ENCODE measurements around the gene DIDO1. TPM values are rescaled to one million over a fixed set of nuclear protein-coding genes. Genes with fewer than 3 reads are reported as not detected.

Gene DIDO1
- total and polyA plus RNA-seq, 4 experiments from 2014 or later, result 24.7 to 129 (median 83.5) TPM

- peaks cover 43 to 73% of the 10 kb centered on the region in 2 donors for H3K36me3 Mint-ChIP-seq
- intact Hi-C loops (cut with micrococcal nuclease), result no loop called here
Measured at GRCh38 chr20:62888910-62889309, 37.4 kb downstream of the DIDO1 start.

GRCh38 chr20:62888406-62888805, 37.9 kb downstream of the DIDO1 start:
- H3K27ac Mint-ChIP-seq, result peak overlapping the region in 1 of 7 donors; percentile 68
- Histone ChIP-seq H3K36me3 (ENCODE audit: insufficient read depth, low read length) (peaks cover 68% of the 10 kb centered on the region), H3K4me3 (ENCODE audit: low read length in 2 of 2) (no peak overlapping the region), H3K27me3 (ENCODE audit: insufficient read depth, low read length) (no peaks in the 10 kb centered on the region), H3K9me3 (ENCODE audit: control insufficient read depth in 1 of 2, low read length in 2 of 2) (no peaks in the 10 kb centered on the region), H3K4me1 (ENCODE audit: insufficient read depth, low read length) (peaks cover 27% of the 10 kb centered on the region), H3K27ac (ENCODE audit: low read depth, low read length) (no peak overlapping the region)
- DNase-seq, result no peak
- ChIA-PET POLR2A (ENCODE audit: partially characterized antibody) (no interaction called here), CTCF (ENCODE audit: partially characterized antibody) (interaction anchor here (4.5 kb wide), 1 partner anchor 13 kb away, joined by 33 read pairs; no protein-coding TSS in a partner anchor)
- H3K27me3 Mint-ChIP-seq, result no peaks in the 10 kb centered on the region
- no peaks in the 10 kb centered on the region for H3K9me3 Mint-ChIP-seq
- peaks cover 6 to 34% (median 14%) of the 10 kb centered on the region in 4 donors for H3K4me1 Mint-ChIP-seq
- intact Hi-C loops (cut with micrococcal nuclease), result no loop called here
- H3K4me3 Mint-ChIP-seq, result no peak overlapping the region
- H3K36me3 Mint-ChIP-seq, result peaks cover 38 to 68% of the 10 kb centered on the region in 2 donors

More at GRCh38 chr20:62888910-62889309, 37.4 kb downstream of the DIDO1 start:
- Mint-ChIP-seq H3K9me3 (no peaks in the 10 kb centered on the region), H3K27me3 (no peaks in the 10 kb centered on the region), H3K4me1 (peaks cover 6 to 34% (median 14%) of the 10 kb centered on the region in 4 donors), H3K4me3 (no peak overlapping the region), H3K27ac (no peak overlapping the region)
- H3K36me3 ChIP-seq (ENCODE audit: insufficient read depth, low read length), result peaks cover 73% of the 10 kb centered on the region
- no peak for DNase-seq
- H3K27ac ChIP-seq (ENCODE audit: low read depth, low read length), result no peak overlapping the region
- peaks cover 27% of the 10 kb centered on the region for H3K4me1 ChIP-seq (ENCODE audit: insufficient read depth, low read length)
- ChIA-PET POLR2A (ENCODE audit: partially characterized antibody) (interaction anchor here (0.7 kb wide), 1 partner anchor 18 kb away, joined by 3 read pairs; no protein-coding TSS in a partner anchor), CTCF (ENCODE audit: partially characterized antibody) (interaction anchor here (4.5 kb wide), 1 partner anchor 13 kb away, joined by 33 read pairs; no protein-coding TSS in a partner anchor)
- no peaks in the 10 kb centered on the region for H3K9me3 ChIP-seq (ENCODE audit: control insufficient read depth in 1 of 2, low read length in 2 of 2)
- no peak overlapping the region for H3K4me3 ChIP-seq (ENCODE audit: low read length in 2 of 2)
- no peaks in the 10 kb centered on the region for H3K27me3 ChIP-seq (ENCODE audit: insufficient read depth, low read length)

GRCh38 chr20:62887860-62888239, 38.5 kb downstream of the DIDO1 start:
- ChIA-PET CTCF (ENCODE audit: partially characterized antibody) (interaction anchor here (4.5 kb wide), 1 partner anchor 14 kb away, joined by 33 read pairs; no protein-coding TSS in a partner anchor), POLR2A (ENCODE audit: partially characterized antibody) (no interaction called here)
- Histone ChIP-seq H3K4me1 (ENCODE audit: insufficient read depth, low read length) (peaks cover 27% of the 10 kb centered on the region), H3K9me3 (ENCODE audit: control insufficient read depth in 1 of 2, low read length in 2 of 2) (no peaks in the 10 kb centered on the region), H3K4me3 (ENCODE audit: low read length in 2 of 2) (no peak overlapping the region), H3K27me3 (ENCODE audit: insufficient read depth, low read length) (no peaks in the 10 kb centered on the region), H3K27ac (ENCODE audit: low read depth, low read length) (no peak overlapping the region), H3K36me3 (ENCODE audit: insufficient read depth, low read length) (peaks cover 62% of the 10 kb centered on the region)
- peaks cover 33 to 63% of the 10 kb centered on the region in 2 donors for H3K36me3 Mint-ChIP-seq
- no peaks in the 10 kb centered on the region for H3K9me3 Mint-ChIP-seq
- H3K4me1 Mint-ChIP-seq, result peaks cover 6 to 33% (median 14%) of the 10 kb centered on the region in 4 donors
- peak overlapping the region in 2 of 7 donors; percentile 9 to 15 for H3K27ac Mint-ChIP-seq
- intact Hi-C loops (cut with micrococcal nuclease), result no loop called here
- no peak overlapping the region for H3K4me3 Mint-ChIP-seq
- no peak for DNase-seq
- H3K27me3 Mint-ChIP-seq, result no peaks in the 10 kb centered on the region

- peak in 2 of 5 donors; percentile 26 to 29 for DNase-seq
- intact Hi-C loops (cut with micrococcal nuclease), result no loop called here
- Mint-ChIP-seq H3K27ac (peak overlapping the region in 3 of 7 donors; percentile 9 to 15 (median 14)), H3K4me1 (peaks cover 6 to 28% (median 14%) of the 10 kb centered on the region in 4 donors), H3K9me3 (no peaks in the 10 kb centered on the region), H3K4me3 (no peak overlapping the region), H3K27me3 (no peaks in the 10 kb centered on the region), H3K36me3 (peaks cover 28 to 58% of the 10 kb centered on the region in 2 donors)
- Histone ChIP-seq H3K27ac (ENCODE audit: low read depth, low read length) (no peak overlapping the region), H3K4me3 (ENCODE audit: low read length in 2 of 2) (no peak overlapping the region), H3K9me3 (ENCODE audit: control insufficient read depth in 1 of 2, low read length in 2 of 2) (no peaks in the 10 kb centered on the region), H3K36me3 (ENCODE audit: insufficient read depth, low read length) (peaks cover 57% of the 10 kb centered on the region), H3K27me3 (ENCODE audit: insufficient read depth, low read length) (no peaks in the 10 kb centered on the region), H3K4me1 (ENCODE audit: insufficient read depth, low read length) (peaks cover 23% of the 10 kb centered on the region)
- ChIA-PET CTCF (ENCODE audit: partially characterized antibody) (interaction anchor here (0.6 kb wide), 1 partner anchor 57 kb away, joined by 3 read pairs; no protein-coding TSS in a partner anchor), POLR2A (ENCODE audit: partially characterized antibody) (interaction anchor here (0.5 kb wide), 1 partner anchor 176 kb away, joined by 3 read pairs; no protein-coding TSS in a partner anchor)
Measured at GRCh38 chr20:62887152-62887859, 39.0 kb downstream of the DIDO1 start.

GRCh38 chr20:62886709-62887058, 39.6 kb downstream of the DIDO1 start:
- Histone ChIP-seq H3K36me3 (ENCODE audit: insufficient read depth, low read length) (peaks cover 51% of the 10 kb centered on the region), H3K4me1 (ENCODE audit: insufficient read depth, low read length) (peaks cover 17% of the 10 kb centered on the region), H3K27me3 (ENCODE audit: insufficient read depth, low read length) (no peaks in the 10 kb centered on the region), H3K27ac (ENCODE audit: low read depth, low read length) (no peak overlapping the region), H3K4me3 (ENCODE audit: low read length in 2 of 2) (no peak overlapping the region), H3K9me3 (ENCODE audit: control insufficient read depth in 1 of 2, low read length in 2 of 2) (no peaks in the 10 kb centered on the region)
- ChIA-PET CTCF (ENCODE audit: partially characterized antibody) (interaction anchor here (1.7 kb wide), 1 partner anchor 13 kb away, joined by 4 read pairs; no protein-coding TSS in a partner anchor), POLR2A (ENCODE audit: partially characterized antibody) (interaction anchor here (0.5 kb wide), 1 partner anchor 176 kb away, joined by 3 read pairs; no protein-coding TSS in a partner anchor)
- H3K9me3 Mint-ChIP-seq, result no peaks in the 10 kb centered on the region
- H3K27ac Mint-ChIP-seq, result peak overlapping the region in 4 of 7 donors; percentile 9 to 90 (median 26)
- no peaks in the 10 kb centered on the region for H3K27me3 Mint-ChIP-seq
- intact Hi-C loops (cut with micrococcal nuclease), result no loop called here
- H3K4me3 Mint-ChIP-seq, result no peak overlapping the region
- peaks cover 6 to 24% (median 14%) of the 10 kb centered on the region in 4 donors for H3K4me1 Mint-ChIP-seq
- H3K36me3 Mint-ChIP-seq, result peaks cover 22 to 56% of the 10 kb centered on the region in 2 donors
- DNase-seq, result no peak

GRCh38 chr20:62885896-62886708, 40.2 kb downstream of the DIDO1 start:
- H3K4me3 Mint-ChIP-seq, result no peak overlapping the region
- ChIA-PET POLR2A (ENCODE audit: partially characterized antibody) (no interaction called here), CTCF (ENCODE audit: partially characterized antibody) (interaction anchor here (1.7 kb wide), 1 partner anchor 13 kb away, joined by 4 read pairs; no protein-coding TSS in a partner anchor)
- Histone ChIP-seq H3K4me3 (ENCODE audit: low read length in 2 of 2) (no peak overlapping the region), H3K36me3 (ENCODE audit: insufficient read depth, low read length) (peaks cover 45% of the 10 kb centered on the region), H3K27me3 (ENCODE audit: insufficient read depth, low read length) (no peaks in the 10 kb centered on the region), H3K9me3 (ENCODE audit: control insufficient read depth in 1 of 2, low read length in 2 of 2) (no peaks in the 10 kb centered on the region), H3K4me1 (ENCODE audit: insufficient read depth, low read length) (peaks cover 11% of the 10 kb centered on the region), H3K27ac (ENCODE audit: low read depth, low read length) (no peak overlapping the region)
- H3K9me3 Mint-ChIP-seq, result no peaks in the 10 kb centered on the region
- H3K4me1 Mint-ChIP-seq, result peaks cover 2 to 18% (median 13%) of the 10 kb centered on the region in 4 donors
- intact Hi-C loops (cut with micrococcal nuclease), result no loop called here
- H3K36me3 Mint-ChIP-seq, result peaks cover 21 to 54% of the 10 kb centered on the region in 2 donors
- DNase-seq, result no peak
- peak overlapping the region in 5 of 7 donors; percentile 9 to 90 (median 35) for H3K27ac Mint-ChIP-seq
- no peaks in the 10 kb centered on the region for H3K27me3 Mint-ChIP-seq
